Globus pallidus (tissue), 1 donor: ENCODE data around the gene BCAS3.
"Not testable (repeated sequence)": the region's sequence is repeated elsewhere in the genome, so short reads cannot be mapped to it uniquely, and the experiment has no call there.

Source experiments
- DNase-seq: peaks from one replicate; pipeline ENCODE4 v3.0.0-alpha.2; 2015; ENCODE audit warnings: low spot score

The BCAS3 gene

GRCh38 chr17:60747069-60747808, 69.6 kb downstream of the BCAS3 start:
- DNase-seq, result peak; percentile 57

GRCh38 chr17:60748204-60748603, 70.6 kb downstream of the BCAS3 start:
- DNase-seq, result peak; percentile 74

GRCh38 chr17:60749050-60749449, 71.4 kb downstream of the BCAS3 start:
- DNase-seq, result peak; percentile 33

- no peak for DNase-seq
Measured at GRCh38 chr17:60749708-60750107, 72.1 kb downstream of the BCAS3 start.

GRCh38 chr17:60750640-60751039, 73.0 kb downstream of the BCAS3 start:
- no peak for DNase-seq

- no peak for DNase-seq
Measured at GRCh38 chr17:60751884-60752283, 74.2 kb downstream of the BCAS3 start.

- no peak for DNase-seq
Measured at GRCh38 chr17:60752873-60753577, 75.4 kb downstream of the BCAS3 start.

GRCh38 chr17:60754057-60754604, 76.5 kb downstream of the BCAS3 start:
- DNase-seq, result no peak

- not testable (repeated sequence) for DNase-seq
Measured at GRCh38 chr17:60756798-60757197, 79.1 kb downstream of the BCAS3 start.

- no peak for DNase-seq
Measured at GRCh38 chr17:60757437-60757836, 79.8 kb downstream of the BCAS3 start.

GRCh38 chr17:60759756-60760155, 82.1 kb downstream of the BCAS3 start:
- no peak for DNase-seq

GRCh38 chr17:60761301-60761700, 83.7 kb downstream of the BCAS3 start:
- not testable (repeated sequence) for DNase-seq

- DNase-seq, result no peak
Measured at GRCh38 chr17:60766778-60767190, 89.1 kb downstream of the BCAS3 start.

- no peak for DNase-seq
Measured at GRCh38 chr17:60767744-60768308, 90.2 kb downstream of the BCAS3 start.

GRCh38 chr17:60769327-60769726, 91.7 kb downstream of the BCAS3 start:
- DNase-seq, result no peak

GRCh38 chr17:60770946-60771422, 93.3 kb downstream of the BCAS3 start:
- no peak for DNase-seq

- not testable (repeated sequence) for DNase-seq
Measured at GRCh38 chr17:60771621-60772020, 94.0 kb downstream of the BCAS3 start.

GRCh38 chr17:60773552-60773951, 95.9 kb downstream of the BCAS3 start:
- DNase-seq, result no peak

GRCh38 chr17:60781880-60782412, 104.3 kb downstream of the BCAS3 start:
- DNase-seq, result no peak

- DNase-seq, result no peak
Measured at GRCh38 chr17:60782742-60783141, 105.1 kb downstream of the BCAS3 start.

GRCh38 chr17:60790205-60790604, 112.6 kb downstream of the BCAS3 start:
- no peak for DNase-seq

- DNase-seq, result no peak
Measured at GRCh38 chr17:60792250-60792898, 114.7 kb downstream of the BCAS3 start.
